HG03575 (cell line): Measurements from ENCODE around the gene HSPB3.
"Not testable (repeated sequence)": the region's sequence is repeated elsewhere in the genome, so short reads cannot be mapped to it uniquely, and the experiment has no call there.

Experiments used
- ATAC-seq: cut with Tn5 transposase; IDR thresholded peaks from one replicate; pipeline ENCODE4 v1.9.1; 2021; ENCODE audit not compliant: unreplicated experiment, insufficient number of reproducible peaks, low FRiP score; ENCODE audit errors: extremely low read depth

Gene HSPB3

GRCh38 chr5:54450542-54450941 lies 5.0 kb upstream of the HSPB3 start:
- no peak for ATAC-seq

DNA sequence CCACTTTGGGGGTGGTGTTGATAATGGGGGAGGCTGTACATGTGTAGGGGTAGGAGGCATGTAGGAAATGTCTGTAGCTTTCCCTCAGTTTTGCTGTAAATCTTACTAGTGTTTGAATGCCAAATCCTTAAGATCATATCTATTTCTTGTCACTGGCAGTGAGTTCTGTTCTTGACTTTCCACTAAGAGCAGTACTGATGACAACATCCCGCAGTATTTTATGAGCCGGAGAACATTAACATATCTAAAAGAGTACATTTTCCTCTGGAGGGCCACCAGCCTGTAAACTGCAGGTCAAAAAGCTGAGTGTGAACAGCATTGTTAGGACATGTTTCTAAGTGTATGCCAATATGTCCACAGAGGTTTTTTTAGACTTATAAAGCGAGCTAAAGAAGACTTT lies 2.5 kb upstream of the HSPB3 start:
- ATAC-seq = no peak

DNA sequence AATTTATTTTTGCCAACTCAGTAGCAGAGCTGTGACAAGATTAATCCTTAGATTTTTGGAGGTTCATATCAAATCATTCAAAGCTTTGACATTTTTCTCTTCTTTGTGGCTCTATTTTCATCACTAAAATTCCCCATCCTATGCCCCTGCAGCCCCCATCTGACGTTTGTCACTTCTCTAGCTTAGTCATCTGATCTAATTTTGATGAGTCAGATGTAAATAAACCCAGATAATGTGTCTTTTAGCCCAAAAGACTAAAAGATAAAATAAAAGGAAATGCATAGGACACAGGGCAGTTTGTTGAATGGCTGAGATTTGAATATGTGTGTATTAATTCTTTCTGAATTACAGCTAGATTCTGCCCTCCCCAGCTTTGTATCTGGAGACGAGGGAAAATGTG lies 897 bp upstream of the HSPB3 start:
- no peak for ATAC-seq

- ATAC-seq = no peak
Observed at GRCh38 chr5:54457094-54457862, 1.8 kb downstream of the HSPB3 start.

DNA sequence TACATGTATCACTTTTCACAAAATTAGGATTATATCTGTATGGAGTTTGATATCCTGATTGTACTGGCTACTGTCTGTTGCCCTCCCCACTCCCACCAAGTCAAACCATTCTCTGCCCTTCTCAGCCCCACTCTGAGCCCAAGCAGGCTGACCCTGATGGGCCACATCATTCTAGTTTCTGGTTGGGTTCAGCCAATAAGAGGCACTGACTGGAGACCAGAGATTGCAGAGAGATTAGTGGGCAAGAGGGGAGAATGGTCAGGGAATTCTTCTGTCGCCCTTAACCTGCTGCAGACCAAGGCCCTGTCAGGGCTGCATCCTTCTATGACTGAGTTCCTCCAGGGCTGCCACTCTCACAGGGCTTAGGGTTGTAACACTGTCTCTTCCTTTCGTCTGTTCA lies 2.7 kb downstream of the HSPB3 start:
- no peak for ATAC-seq

GRCh38 chr5:54460181-54460919 lies 4.9 kb downstream of the HSPB3 start:
- no peak for ATAC-seq

- ATAC-seq = no peak
Observed at GRCh38 chr5:54462281-54462680, 6.8 kb downstream of the HSPB3 start.

DNA sequence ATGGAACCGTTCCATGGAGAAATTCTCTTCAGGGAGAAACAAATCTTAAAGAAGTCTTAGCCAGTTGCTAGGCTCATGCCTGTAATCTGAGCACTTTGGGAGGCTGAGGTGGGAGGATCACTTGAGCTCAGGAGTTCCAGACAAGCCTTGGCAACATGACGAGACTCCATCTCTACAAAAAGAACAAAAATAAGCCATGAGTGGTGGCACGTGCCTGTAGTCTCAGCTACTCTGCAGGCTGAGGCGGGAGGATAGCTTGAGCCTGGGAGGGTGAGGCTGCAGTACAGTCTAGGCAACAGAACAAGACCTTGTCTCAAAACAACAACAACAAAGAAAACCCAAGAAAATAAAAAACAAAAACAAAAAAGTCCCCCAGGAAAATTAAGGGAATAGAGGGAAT lies 8.2 kb downstream of the HSPB3 start:
- ATAC-seq = no peak

DNA sequence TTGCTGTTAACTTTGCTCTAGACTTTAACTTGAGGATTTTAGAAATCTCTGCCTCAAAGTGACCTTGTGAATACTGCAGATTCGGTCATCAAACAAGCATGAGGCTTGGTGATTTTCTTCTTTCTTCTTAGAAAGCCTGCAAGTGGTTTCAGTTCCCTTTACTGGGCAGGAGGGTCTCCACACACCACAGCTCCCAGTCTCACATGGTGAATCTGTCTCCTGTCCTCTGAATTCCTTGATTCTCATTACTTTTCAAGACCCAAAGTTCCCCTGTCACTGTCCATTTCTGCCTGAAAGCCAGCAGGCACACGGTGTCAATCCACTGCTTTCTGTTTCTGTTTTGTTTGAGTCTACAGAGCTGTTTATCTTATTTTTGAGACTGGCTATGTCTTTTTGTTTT lies 14.1 kb downstream of the HSPB3 start:
- ATAC-seq = no peak

DNA sequence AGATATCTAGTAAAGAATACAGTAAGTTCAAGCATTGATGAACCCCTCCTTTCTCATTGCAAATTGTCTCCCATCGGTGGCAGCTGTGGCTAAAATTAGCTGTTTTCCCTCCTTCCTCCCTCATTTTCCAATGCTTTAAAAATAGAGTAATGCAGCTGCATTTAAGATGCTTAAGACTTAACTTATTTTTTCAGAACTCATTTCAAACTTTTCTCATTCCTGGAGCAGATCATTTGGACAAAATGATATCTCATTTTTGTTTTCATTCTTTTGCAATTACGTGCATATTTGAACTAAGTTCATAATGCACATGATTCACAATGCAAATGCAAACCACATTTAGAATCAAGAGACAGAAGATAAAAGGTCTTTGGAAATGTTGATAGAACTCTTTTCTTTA lies 14.6 kb downstream of the HSPB3 start:
- ATAC-seq = no peak

- no peak for ATAC-seq
Observed at GRCh38 chr5:54470677-54471076, 15.2 kb downstream of the HSPB3 start.

DNA sequence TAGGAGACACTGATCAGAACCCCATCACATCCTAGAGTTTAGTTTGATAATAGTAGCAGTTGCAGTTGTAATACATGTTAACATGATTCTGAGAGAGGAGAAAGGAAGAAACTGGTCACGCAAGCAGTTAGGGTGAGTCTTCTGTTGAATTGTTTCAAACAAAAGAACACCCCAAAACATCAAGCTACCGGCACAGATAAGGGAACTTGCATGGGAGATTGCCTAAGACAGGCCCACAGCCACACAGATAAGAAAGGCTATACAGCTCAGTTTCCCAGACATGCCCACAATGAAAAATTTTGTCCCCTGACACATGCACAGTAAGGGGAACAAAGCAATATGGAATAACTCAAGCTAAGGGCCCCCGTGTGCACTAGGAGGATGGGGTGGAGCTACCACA lies 15.9 kb downstream of the HSPB3 start:
- ATAC-seq = no peak

GRCh38 chr5:54476682-54477081 lies 21.2 kb downstream of the HSPB3 start:
- ATAC-seq = no peak

GRCh38 chr5:54477941-54478478 lies 22.5 kb downstream of the HSPB3 start:
- ATAC-seq = no peak

DNA sequence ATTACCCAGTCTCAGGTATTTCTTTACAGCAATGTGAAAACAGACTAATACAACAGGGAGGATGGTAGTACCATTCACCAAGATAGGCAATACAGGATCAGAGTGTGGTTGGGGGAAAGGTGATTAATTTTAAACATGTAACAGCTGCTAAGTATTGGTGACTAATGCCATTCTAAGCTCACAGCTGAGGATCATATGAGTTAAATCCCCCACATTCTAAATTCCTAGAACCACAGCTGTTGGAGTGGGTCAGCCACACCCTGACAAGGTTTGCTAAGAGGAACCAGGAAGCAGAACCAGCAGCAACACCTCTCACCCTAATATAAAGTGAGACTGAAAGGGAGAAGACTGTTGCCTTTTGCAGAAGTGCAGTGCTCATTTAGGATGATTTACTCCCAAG lies 24.8 kb downstream of the HSPB3 start:
- ATAC-seq = no peak

DNA sequence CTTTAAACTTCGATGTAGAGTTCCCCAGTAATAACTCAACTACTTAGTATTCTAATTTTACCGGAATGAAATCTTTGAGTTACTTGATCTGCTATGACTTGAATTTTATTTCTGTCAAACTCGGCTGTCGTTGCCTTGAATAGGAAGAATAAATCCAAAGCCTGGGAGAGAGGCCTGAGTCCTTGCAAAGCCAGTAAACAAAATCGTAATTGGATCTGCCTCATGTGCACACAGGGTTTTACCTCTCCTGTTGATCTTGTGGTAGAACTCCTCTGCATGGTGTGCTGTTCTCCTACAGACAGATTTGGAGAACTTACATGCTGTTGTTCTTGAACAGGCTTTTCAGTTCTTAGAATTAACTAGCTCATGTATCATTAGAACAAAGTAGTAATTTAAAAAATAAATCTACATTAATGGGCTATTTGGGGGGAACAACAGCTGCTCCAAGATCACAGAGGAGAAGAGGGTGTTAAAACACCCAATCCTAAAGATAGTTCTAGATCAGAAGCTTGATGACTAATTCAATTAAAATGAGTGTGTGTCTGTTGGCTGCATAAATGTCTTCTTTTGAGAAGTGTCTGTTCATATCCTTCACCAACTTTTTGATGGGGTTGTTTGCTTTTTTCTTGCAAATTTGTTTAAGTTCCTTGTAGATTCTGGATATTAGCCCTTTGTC lies 28.9 kb downstream of the HSPB3 start:
- ATAC-seq = no peak

GRCh38 chr5:54485659-54486058 lies 30.2 kb downstream of the HSPB3 start:
- ATAC-seq = not testable (repeated sequence)

DNA sequence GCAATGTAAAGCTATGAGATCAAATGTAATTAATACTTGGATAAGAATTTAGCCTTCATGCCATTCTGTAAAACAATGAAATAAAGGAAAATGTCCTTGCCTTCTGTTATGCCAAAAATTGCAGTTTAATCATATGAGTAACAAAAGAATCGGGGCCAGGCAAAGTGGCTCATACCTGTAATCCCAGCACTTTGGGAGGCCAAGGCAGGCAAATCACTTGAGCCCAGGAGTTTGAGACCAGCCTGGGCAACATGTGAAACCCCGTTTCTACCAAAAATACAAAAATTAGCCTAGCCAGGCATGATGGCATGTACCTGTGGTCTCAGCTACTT lies 34.1 kb downstream of the HSPB3 start:
- not testable (repeated sequence) for ATAC-seq

DNA sequence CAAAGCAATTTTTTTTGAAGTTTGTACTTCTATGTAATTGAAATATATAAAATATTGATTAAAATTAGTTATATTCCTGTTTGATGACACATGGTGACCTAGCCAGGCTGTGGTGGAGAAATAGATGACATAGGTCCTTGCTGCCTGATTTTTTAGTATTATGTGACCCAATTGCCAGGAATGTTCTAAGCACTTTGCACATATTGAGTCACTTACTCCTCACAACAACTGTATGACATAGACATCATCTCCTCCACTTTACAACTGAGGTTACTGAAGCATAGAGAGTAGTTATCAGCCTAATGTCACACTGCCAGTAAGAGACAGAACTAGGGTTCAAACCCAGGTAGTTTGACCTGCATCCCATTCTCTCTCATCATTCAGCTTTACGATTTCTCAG lies 35.8 kb downstream of the HSPB3 start:
- ATAC-seq = no peak

DNA sequence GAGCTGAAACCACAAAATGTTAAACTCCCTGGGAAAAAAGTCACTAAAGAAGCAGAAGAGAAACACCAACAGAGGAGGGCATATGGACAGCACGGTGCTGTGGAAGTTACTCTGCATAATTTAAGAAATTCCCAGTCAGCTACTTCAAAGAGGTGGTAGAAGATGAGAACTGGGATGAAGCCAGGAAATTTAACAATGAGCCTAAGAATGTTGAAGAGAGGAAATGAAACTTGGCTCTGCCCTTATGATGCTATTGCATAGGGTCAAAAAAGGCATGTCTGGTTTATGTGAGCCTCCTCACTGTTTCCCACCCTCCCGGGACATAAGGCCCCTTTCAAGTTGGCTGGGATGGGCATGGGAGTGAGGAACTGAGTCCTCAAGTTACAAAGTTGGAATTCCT lies 36.7 kb downstream of the HSPB3 start:
- ATAC-seq = no peak
